IPS-20b (cell line): ENCODE results near the gene TP73.

Source experiments
- H3K27ac ChIP-seq: one replicate; pipeline ENCODE4 v1.5.1; 2013; ENCODE audit warnings: low read length
- H3K27me3 ChIP-seq: 2 replicates; pipeline ENCODE4 v1.6.1; 2013; ENCODE audit warnings: mild to moderate bottlenecking, low read length, inconsistent platforms; ENCODE audit not compliant: insufficient read depth
- H3K36me3 ChIP-seq: 2 replicates; pipeline ENCODE4 v1.6.1; 2013; ENCODE audit warnings: low read depth, mild to moderate bottlenecking, inconsistent platforms, low read length, moderate library complexity; ENCODE audit not compliant: insufficient read depth
- H3K4me1 ChIP-seq: 2 replicates; pipeline ENCODE4 v1.6.1; 2013; ENCODE audit warnings: mild to moderate bottlenecking, control low read depth, inconsistent platforms, low read length, moderate library complexity; ENCODE audit not compliant: insufficient read depth
- H3K4me3 ChIP-seq: 2 replicates; pipeline ENCODE4 v1.5.1; 2013; ENCODE audit warnings: mild to moderate bottlenecking, low read length, inconsistent platforms
- H3K9ac ChIP-seq: 2 replicates; pipeline ENCODE4 v1.6.1; 2013; ENCODE audit warnings: low read depth, mild to moderate bottlenecking, inconsistent platforms, low read length, moderate library complexity
- H3K9me3 ChIP-seq: 2 replicates; pipeline ENCODE4 v1.6.1; 2013; ENCODE audit warnings: mild to moderate bottlenecking, low read depth, low read length, inconsistent platforms; ENCODE audit not compliant: insufficient read depth

The TP73 gene

DNA sequence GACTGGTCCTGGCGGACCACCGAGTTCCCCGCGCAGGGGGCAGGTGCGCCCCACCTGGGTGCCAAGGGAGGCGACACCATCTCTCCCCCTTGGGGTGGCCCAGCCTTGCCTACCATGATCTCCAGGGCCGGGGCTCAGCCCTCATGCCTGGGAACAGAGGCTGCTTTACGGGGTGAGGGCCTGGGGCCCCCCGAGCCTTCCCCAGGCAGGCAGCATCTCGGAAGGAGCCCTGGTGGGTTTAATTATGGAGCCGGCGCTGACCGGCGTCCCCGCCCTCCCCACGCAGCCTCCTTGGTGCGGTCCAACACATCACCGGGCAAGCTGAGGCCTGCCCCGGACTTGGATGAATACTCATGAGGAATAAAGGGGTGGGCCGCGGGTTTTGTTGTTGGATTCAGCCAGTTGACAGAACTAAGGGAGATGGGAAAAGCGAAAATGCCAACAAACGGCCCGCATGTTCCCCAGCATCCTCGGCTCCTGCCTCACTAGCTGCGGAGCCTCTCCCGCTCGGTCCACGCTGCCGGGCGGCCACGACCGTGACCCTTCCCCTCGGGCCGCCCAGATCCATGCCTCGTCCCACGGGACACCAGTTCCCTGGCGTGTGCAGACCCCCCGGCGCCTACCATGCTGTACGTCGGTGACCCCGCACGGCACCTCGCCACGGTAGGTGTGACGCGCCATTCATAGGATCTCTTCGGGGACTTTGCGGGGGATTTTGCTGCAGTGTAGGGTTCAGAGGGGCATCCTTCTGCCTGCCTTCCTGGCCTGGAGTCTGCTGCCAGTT is 38.2 kb downstream of the TP73 start:
- Histone ChIP-seq H3K36me3 (no peaks in the 10 kb centered on the region), H3K9ac (no peak overlapping the region), H3K4me3 (no peak overlapping the region), H3K27ac (no peak overlapping the region), H3K4me1 (peaks cover 11% of the 10 kb centered on the region; the same call in 1 of the 2 replicates), H3K27me3 (peaks cover 7% of the 10 kb centered on the region), H3K9me3 (no peaks in the 10 kb centered on the region)

DNA sequence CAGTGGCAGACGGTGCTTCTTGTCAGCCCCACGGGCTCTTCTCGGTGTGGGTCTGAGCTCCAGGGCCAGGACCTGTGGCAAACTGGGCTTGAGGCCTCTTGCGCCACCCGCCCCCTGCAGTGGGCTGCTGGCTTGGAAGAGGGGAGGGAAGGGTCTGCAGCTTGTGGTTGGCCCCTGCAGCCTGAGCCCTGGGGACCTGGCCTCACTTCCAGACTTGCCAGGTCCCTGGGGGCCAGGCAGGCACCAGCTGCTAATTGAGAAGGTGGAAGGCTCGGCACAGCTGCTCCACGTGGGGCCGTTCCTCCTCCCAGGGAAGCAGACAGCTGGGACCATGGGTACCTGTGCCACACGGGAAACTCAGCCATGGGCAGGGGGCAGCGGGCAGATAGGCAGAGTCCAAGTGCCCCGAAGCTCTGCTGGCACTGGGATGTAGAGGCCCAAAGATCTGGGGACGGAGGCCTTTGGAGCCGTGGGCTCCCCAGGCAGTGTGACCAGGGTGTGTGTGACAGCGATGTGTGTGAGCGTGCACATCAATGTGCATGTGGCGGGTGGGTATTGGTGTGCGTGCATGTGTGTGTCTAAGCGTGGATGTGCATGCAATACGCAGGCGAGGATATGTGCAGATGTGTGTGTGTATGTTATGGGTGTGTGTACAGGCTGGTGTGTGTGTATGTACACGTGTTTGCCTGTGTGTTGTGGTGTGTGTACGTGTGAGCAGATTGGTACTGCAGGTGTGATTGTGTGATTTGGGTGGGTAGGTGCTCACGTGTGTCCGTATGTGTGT is 39.3 kb downstream of the TP73 start:
- H3K4me1 ChIP-seq = peaks cover 11% of the 10 kb centered on the region; the same call in 1 of the 2 replicates
- no peaks in the 10 kb centered on the region for H3K9me3 ChIP-seq
- no peak overlapping the region for H3K4me3 ChIP-seq
- H3K27me3 ChIP-seq = peaks cover 16% of the 10 kb centered on the region
- H3K27ac ChIP-seq = no peak overlapping the region
- no peak overlapping the region for H3K9ac ChIP-seq
- no peaks in the 10 kb centered on the region for H3K36me3 ChIP-seq

DNA sequence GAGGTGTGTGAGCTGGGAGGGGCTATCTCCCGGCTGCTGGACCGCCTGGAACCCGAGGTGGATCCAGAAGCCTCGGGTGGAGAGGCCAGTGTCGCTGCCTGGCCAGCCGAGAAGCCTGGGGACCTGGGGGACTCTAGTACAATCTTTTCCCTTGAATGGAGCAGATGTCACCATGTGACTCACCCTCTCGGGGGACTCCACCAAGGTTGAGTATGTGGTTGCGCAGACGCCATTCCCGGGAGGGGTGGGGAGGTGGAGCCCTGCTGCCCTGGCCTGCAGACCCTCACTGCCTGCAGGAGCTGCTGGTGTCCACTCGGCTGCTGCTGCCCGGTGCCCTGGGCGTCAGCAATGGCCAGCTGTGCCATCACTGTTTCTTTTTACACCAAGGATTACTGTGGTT is 40.3 kb downstream of the TP73 start:
- no peak overlapping the region for H3K27ac ChIP-seq
- H3K36me3 ChIP-seq = no peaks in the 10 kb centered on the region
- H3K4me3 ChIP-seq = no peak overlapping the region
- H3K4me1 ChIP-seq = peaks cover 11% of the 10 kb centered on the region; the same call in 1 of the 2 replicates
- peaks cover 16% of the 10 kb centered on the region for H3K27me3 ChIP-seq
- no peak overlapping the region for H3K9ac ChIP-seq
- H3K9me3 ChIP-seq = no peaks in the 10 kb centered on the region

DNA sequence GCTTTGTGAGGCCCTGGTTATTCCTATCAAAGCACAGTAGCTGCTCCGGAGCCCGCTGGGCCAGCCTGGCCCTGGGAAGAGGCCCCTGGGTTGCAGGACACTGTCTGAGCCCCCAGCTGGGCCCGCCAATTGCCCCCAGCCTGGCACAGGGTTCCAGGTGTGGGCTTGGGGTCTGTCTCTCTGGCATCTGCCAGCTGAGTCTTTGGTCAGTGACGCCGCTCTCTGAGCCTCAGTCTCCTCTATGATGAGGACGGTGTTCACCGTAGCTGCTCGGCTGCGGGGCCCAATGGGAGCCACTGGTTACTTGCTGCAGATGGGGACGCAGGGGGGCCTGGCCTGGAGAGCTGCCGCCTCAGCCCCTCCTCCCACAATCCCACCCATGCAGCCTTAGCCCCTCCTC is 41.0 kb downstream of the TP73 start:
- Histone ChIP-seq H3K4me1 (peaks cover 8% of the 10 kb centered on the region; the same call in 1 of the 2 replicates), H3K27me3 (peaks cover 16% of the 10 kb centered on the region)

DNA sequence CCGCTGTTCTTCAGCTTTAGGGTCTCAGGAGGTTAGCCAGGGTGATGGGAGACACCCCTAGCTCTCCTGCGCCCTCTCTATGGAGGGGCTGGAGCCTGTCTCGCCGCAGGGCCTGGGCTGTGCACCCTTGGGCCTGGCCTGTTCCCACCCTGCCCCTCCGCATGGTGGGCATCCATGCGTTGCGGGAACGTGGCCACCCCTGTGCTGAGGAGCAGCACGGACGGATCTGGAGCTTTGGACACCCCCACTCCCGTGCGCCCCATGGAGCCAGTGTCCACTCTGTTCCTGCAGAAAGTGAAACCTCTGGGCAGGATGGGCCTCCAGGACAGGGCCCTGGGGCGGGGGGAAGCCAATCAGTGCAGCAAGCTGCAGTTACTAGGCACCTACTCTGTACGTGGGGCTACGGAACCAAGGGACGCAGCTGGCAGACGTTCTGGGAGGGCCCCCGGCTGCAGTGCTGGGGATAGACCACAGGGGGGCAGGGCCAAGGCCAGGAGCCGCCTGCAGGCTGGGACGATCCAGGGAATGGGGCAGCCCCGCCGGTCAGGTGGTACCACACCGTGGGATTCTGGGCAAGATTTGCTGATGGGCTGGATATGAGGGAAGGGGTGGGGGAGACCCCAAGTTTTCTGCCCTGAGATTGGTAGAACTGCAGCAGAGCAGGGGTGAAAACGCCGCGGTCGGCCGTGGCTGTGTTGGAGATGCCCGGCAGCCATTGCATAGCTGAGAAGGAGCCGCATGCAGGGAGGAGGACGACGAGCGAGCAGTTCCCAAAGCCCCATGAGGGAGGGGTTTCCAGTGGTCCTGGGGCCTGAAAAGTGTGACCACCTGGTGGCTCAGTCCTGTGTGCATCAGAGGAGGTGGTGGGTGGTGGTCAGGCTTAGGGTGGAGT is 43.3 kb downstream of the TP73 start:
- H3K27me3 ChIP-seq = peaks cover 16% of the 10 kb centered on the region
- H3K4me3 ChIP-seq = peak overlapping the region; percentile 18; the same call in 1 of the 2 replicates
- H3K9me3 ChIP-seq = no peaks in the 10 kb centered on the region
- no peak overlapping the region for H3K9ac ChIP-seq
- no peak overlapping the region for H3K27ac ChIP-seq
- H3K36me3 ChIP-seq = no peaks in the 10 kb centered on the region
- H3K4me1 ChIP-seq = no peaks in the 10 kb centered on the region; the same call in 1 of the 2 replicates

More for the DNA sequence above, 41.0 kb downstream of the TP73 start:
- Histone ChIP-seq H3K27ac (no peak overlapping the region), H3K36me3 (no peaks in the 10 kb centered on the region), H3K9me3 (no peaks in the 10 kb centered on the region), H3K9ac (no peak overlapping the region), H3K4me3 (no peak overlapping the region)

DNA sequence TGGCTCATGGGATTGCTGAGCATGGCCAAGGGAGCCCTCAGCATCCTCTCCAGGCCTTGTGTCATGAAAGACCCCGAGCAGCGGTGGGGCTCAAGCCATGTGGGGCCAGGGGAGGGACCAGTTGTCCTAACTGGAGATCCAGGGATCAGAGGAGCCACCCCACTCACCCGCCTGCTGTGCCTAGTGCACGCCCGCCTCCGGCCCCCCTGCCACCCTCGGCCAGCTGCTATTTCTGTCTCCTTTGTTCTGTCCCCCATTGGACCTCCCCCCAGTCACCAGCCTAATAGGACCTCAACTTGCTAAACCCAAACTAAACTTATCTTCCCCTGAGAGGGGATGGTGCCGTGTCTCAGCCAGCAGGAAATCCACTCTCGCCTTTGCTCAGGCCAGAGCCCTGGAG is 44.4 kb downstream of the TP73 start:
- Histone ChIP-seq H3K4me3 (no peak overlapping the region), H3K27me3 (peaks cover 16% of the 10 kb centered on the region), H3K4me1 (no peaks in the 10 kb centered on the region; the same call in 1 of the 2 replicates), H3K9ac (no peak overlapping the region), H3K36me3 (no peaks in the 10 kb centered on the region), H3K27ac (no peak overlapping the region), H3K9me3 (no peaks in the 10 kb centered on the region)

DNA sequence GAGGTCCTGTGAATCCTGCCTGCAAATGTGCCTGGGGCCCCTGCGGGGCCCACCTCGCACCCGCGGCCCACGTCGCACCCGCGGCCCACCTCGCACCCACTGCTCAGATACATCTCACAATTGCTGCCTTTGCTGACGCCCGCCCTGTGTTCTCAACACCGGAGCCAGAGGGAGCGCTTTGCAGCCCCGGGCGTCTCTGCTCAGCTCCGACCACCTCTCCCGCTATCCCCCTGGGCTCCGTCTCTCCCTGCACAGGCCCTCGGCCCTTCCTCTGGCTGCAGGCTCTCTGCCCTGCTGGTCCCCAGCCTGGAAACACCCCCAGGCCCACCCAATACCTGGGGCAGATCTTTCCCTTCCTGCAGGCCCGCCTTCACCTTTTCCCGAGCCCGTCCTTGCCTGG is 44.8 kb downstream of the TP73 start:
- Histone ChIP-seq H3K27me3 (peaks cover 16% of the 10 kb centered on the region), H3K4me1 (no peaks in the 10 kb centered on the region; the same call in 1 of the 2 replicates), H3K27ac (no peak overlapping the region), H3K4me3 (no peak overlapping the region), H3K9ac (no peak overlapping the region), H3K9me3 (no peaks in the 10 kb centered on the region), H3K36me3 (no peaks in the 10 kb centered on the region)

DNA sequence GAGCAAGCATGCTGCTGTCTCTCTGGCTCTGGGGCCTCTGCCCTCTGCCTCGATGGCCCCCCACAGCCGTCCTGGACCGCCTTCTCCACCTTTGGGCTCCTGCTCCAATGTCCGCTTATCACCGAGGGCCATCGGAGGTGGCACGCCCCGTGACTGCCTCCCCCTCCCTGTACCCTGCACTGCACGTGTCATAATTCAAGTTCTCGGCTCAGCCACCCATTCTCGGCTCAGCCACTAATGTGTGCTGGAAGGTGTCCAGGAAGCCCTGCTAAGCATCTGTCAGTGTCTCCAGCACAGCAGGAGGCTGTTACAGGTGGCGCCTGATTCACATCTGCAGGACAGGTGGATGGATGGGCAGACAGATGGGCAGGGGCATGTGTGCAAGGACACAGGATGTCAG is 45.5 kb downstream of the TP73 start:
- no peaks in the 10 kb centered on the region for H3K36me3 ChIP-seq
- H3K4me1 ChIP-seq = no peaks in the 10 kb centered on the region; the same call in 1 of the 2 replicates
- H3K9me3 ChIP-seq = no peaks in the 10 kb centered on the region

DNA sequence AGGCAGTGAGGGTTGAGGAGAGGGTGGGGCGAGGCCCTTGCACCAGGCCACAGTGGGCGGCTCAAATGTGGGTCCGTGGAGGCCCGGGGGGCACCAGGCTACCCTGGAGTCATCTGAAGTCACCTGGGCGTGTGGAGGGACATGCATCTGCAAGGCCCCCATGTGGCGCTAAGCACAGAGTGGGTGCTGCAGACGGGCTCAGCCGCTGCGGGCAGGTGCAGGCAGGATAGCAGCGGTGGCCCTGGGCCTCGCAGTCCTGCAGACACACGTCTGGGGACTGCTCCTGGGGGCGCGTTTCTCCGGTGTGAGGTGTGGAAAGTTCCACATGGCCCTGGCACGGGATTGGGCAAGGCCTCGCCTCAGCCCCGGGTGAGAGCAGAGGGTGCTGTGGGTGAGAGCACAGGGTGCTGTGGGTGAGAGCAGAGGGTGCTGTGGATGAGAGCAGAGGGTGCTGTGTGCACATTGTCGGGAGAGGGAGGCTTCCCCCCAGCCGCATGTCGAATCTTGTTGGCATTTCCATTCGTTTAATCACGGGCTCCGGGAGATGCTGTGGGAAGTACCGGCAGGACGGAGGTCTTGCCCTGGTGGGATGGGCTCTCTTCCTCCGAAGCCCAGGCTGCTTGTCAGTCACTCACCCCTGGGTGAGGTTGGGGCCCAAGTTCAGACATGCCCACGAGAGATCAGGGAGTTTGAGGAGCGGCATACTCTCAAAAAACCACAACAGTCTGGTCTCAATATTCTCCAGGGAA is 46.5 kb downstream of the TP73 start:
- Histone ChIP-seq H3K36me3 (no peaks in the 10 kb centered on the region), H3K27ac (no peak overlapping the region), H3K4me3 (no peak overlapping the region), H3K4me1 (no peaks in the 10 kb centered on the region; the same call in 1 of the 2 replicates), H3K9ac (no peak overlapping the region), H3K27me3 (peaks cover 16% of the 10 kb centered on the region), H3K9me3 (no peaks in the 10 kb centered on the region)

More for the DNA sequence above, 45.5 kb downstream of the TP73 start:
- H3K4me3 ChIP-seq = no peak overlapping the region
- H3K27me3 ChIP-seq = peaks cover 16% of the 10 kb centered on the region
- H3K27ac ChIP-seq = no peak overlapping the region
- H3K9ac ChIP-seq = no peak overlapping the region

DNA sequence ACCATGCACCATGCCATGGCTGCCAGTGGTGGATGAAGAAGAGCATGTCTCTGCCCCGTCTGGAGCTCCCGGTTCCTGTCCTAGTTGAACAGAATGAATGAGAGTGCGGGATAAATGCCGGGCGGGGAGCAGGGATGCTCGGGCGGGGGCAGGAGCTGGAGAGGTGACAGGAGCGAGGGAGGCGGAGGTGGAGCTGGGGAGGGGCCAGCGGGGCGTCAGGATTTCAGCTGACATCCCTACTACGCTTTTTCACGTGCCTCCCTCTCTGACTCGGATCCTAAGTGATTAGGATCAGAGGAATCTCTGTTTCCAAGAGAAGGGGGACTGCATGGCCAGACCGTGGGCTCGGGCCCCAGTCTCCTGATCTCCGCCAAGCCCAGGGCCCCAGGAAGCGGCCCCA is 47.3 kb downstream of the TP73 start:
- Histone ChIP-seq H3K9me3 (no peaks in the 10 kb centered on the region), H3K9ac (no peak overlapping the region), H3K4me1 (no peaks in the 10 kb centered on the region; the same call in 1 of the 2 replicates)

More for the DNA sequence above, 47.3 kb downstream of the TP73 start:
- Histone ChIP-seq H3K27ac (no peak overlapping the region), H3K36me3 (no peaks in the 10 kb centered on the region), H3K27me3 (peaks cover 16% of the 10 kb centered on the region), H3K4me3 (no peak overlapping the region)
